Measurements from ENCODE around the gene RNF19B.

RNF19B gene

DNA sequence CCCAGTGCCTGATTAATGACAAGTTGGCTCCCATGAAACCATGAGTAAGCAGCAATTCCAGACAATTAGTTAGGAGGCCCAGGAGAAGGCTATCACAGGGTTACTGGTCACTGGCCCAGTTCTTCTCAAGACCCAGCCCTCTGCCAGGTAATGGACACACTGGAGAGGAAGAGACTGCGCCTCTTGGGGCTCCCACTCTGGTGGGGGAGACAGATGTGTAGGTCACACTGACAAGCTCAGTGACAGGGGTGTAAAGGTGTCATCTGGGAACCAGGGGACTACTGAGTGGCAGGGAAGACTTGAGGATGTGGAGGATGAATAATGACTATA is 73.4 kb downstream of the RNF19B start:
- Mint-ChIP-seq H3K9me3 (peaks cover 4% of the 10 kb centered on the region), H3K36me3 (ENCODE audit: low read depth) (no peaks in the 10 kb centered on the region), H3K27me3 (ENCODE audit: low read depth, poor library complexity) (peaks cover 72% of the 10 kb centered on the region), H3K27ac (no peak overlapping the region), H3K4me3 (no peak overlapping the region), H3K4me1 (peaks cover 10% of the 10 kb centered on the region)
- DNase-seq: no peak
- TF ChIP-seq, protein P1, sequence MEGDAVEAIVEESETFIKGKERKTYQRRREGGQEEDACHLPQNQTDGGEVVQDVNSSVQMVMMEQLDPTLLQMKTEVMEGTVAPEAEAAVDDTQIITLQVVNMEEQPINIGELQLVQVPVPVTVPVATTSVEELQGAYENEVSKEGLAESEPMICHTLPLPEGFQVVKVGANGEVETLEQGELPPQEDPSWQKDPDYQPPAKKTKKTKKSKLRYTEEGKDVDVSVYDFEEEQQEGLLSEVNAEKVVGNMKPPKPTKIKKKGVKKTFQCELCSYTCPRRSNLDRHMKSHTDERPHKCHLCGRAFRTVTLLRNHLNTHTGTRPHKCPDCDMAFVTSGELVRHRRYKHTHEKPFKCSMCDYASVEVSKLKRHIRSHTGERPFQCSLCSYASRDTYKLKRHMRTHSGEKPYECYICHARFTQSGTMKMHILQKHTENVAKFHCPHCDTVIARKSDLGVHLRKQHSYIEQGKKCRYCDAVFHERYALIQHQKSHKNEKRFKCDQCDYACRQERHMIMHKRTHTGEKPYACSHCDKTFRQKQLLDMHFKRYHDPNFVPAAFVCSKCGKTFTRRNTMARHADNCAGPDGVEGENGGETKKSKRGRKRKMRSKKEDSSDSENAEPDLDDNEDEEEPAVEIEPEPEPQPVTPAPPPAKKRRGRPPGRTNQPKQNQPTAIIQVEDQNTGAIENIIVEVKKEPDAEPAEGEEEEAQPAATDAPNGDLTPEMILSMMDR (IDR thresholded peaks at IDR 0.05): no peak

- Mint-ChIP-seq H3K4me1 (peaks cover 10% of the 10 kb centered on the region), H3K36me3 (ENCODE audit: low read depth) (no peaks in the 10 kb centered on the region), H3K27me3 (ENCODE audit: low read depth, poor library complexity) (peaks cover 75% of the 10 kb centered on the region), H3K27ac (no peak overlapping the region), H3K9me3 (peaks cover 4% of the 10 kb centered on the region), H3K4me3 (no peak overlapping the region)
- no peak for DNase-seq
- TF ChIP-seq, protein P1 (IDR thresholded peaks at IDR 0.05): no peak
These were observed 73.9 kb downstream of the RNF19B start for GRCh38 chr1:32890516-32891240.

DNA sequence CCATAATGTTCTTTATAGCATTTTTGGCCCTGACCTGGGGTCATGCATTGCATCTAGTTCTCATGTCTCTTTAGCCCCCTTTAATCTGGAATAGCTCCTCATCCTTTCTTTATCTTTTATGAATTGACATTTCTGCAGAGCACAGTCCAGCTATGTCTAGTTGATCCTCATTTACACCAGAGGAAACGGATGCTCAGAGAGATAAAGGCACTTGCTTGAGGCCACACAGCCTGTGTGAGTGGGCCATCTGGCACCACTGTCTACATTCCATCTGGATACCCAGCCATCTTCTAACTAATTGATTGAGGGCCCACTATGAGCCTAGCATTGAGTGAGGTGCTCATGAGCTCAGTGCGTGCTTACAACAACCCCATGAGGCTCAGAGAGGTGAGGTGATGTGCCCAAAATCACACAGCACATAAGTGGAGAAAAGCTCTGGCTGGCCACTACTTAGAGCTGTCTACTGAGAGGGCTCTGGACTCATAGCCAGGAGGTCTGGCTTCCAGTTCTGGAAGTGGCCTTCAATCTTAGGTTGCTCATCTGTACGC is 74.8 kb downstream of the RNF19B start:
- Mint-ChIP-seq H3K4me3 (no peak overlapping the region), H3K27ac (no peak overlapping the region), H3K27me3 (ENCODE audit: low read depth, poor library complexity) (peaks cover 84% of the 10 kb centered on the region), H3K36me3 (ENCODE audit: low read depth) (no peaks in the 10 kb centered on the region), H3K9me3 (peaks cover 4% of the 10 kb centered on the region), H3K4me1 (peaks cover 17% of the 10 kb centered on the region)
- no peak for DNase-seq
- TF ChIP-seq, protein P1 (IDR thresholded peaks at IDR 0.05): no peak

DNA sequence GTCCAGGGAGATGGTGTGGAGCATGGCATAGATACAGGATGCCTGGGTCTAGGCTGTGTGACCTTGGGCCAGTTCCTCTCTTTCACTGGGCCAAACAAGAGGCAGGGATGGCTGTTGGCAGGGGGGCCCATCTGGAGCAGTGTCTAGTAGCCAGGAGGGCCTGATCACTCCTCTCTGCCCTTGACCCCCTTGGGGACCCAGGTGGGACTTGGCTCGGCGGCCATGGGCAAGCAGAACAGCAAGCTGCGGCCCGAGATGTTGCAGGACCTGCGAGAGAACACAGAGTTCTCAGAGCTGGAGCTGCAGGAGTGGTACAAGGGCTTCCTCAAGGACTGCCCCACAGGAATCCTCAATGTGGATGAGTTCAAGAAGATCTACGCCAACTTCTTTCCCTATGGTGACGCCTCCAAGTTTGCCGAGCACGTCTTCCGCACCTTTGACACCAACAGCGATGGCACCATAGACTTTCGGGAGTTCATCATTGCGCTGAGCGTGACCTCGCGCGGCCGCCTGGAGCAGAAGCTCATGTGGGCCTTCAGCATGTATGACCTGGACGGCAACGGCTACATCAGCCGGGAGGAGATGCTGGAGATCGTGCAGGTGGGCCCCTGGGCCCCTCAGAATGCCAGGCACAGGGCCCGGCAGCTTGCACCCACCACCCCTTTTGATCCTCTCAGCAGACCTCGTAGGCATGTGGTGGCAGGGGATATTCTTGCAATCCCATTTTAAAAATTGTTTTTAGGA is 75.8 kb downstream of the RNF19B start:
- TF ChIP-seq, protein P1 (IDR thresholded peaks at IDR 0.05): no peak
- Mint-ChIP-seq H3K4me1 (peaks cover 22% of the 10 kb centered on the region), H3K4me3 (no peak overlapping the region), H3K36me3 (ENCODE audit: low read depth) (no peaks in the 10 kb centered on the region), H3K27me3 (ENCODE audit: low read depth, poor library complexity) (peaks cover 90% of the 10 kb centered on the region), H3K9me3 (peaks cover 4% of the 10 kb centered on the region), H3K27ac (no peak overlapping the region)
- no peak for DNase-seq

- DNase-seq: no peak
- no peaks in the 10 kb centered on the region for H3K36me3 Mint-ChIP-seq (ENCODE audit: low read depth)
- peaks cover 27% of the 10 kb centered on the region for H3K4me1 Mint-ChIP-seq
- TF ChIP-seq, protein P1 (IDR thresholded peaks at IDR 0.05): no peak
- no peak overlapping the region for H3K4me3 Mint-ChIP-seq
- no peak overlapping the region for H3K27ac Mint-ChIP-seq
- H3K9me3 Mint-ChIP-seq: peaks cover 4% of the 10 kb centered on the region
- peaks cover 84% of the 10 kb centered on the region for H3K27me3 Mint-ChIP-seq (ENCODE audit: low read depth, poor library complexity)
These were observed 76.5 kb downstream of the RNF19B start for GRCh38 chr1:32888134-32888533.
